ENCODE results near the gene OLFM2. TPM values are rescaled to one million over a fixed set of nuclear protein-coding genes. Genes with fewer than 3 reads are reported as not detected.
"Not testable (repeated sequence)": the region's sequence is repeated elsewhere in the genome, so short reads cannot be mapped to it uniquely, and the experiment has no call there.

Gene OLFM2
- total RNA-seq, 1 donor from 2014 or later = 80.5 TPM

DNA sequence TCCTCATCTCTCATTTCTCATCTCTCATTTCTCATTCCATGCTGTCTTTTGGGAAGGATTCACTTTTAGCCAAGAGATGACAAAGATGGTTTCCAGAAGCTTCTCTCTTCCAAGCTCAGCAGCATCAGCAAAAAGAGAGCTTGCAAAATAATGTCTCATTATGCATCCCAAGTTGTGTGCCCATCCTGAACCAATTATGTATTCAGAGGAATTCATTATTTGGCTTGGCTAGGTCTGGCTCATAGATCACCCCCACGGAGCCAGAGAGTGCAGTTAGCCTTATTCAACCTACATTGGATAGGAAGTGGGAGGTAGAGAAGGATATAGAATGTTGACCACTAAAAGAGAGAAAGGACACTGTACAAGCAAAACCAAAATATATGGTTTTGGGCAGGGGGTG lies 5.4 kb upstream of the OLFM2 start:
- DNase-seq = no peak

DNA sequence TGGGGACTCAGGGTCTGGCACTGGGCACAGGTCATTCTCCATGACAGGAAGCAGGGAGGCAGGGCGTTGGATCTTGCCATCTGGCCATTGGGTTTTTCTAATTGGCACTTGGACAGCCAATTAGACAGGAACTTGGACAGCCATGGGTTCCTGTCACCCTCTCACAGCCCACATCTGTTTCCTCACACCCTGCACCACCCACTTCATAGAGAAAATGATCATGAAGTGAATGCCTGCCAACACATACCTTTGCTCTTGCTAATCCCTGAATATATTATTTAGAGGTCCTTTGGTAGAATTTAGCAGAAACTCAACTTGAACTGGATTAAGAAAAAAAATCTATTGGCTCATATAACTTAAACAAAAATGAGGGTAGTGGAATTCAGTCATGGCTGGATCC lies 4.9 kb upstream of the OLFM2 start:
- DNase-seq = no peak

DNA sequence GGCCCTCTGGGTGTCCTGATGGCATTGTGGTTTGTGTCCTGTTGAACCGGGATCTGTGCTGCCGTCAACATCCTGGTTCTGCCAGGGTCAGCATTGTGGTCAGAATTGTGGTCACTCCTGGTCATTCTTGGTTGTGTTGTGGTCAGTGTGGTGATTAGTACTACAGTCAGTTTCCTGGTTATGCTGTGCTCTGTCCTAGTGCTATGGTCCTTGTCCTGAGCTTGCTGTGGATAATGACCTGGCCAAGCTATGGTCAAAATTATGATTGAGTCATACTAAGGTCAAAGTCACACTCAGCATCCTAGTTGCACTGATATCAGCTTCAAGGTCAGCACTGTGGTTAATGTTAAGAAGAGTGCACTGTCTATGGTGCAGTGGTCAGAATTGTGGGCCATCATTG lies 4.5 kb upstream of the OLFM2 start:
- no peak for DNase-seq

DNA sequence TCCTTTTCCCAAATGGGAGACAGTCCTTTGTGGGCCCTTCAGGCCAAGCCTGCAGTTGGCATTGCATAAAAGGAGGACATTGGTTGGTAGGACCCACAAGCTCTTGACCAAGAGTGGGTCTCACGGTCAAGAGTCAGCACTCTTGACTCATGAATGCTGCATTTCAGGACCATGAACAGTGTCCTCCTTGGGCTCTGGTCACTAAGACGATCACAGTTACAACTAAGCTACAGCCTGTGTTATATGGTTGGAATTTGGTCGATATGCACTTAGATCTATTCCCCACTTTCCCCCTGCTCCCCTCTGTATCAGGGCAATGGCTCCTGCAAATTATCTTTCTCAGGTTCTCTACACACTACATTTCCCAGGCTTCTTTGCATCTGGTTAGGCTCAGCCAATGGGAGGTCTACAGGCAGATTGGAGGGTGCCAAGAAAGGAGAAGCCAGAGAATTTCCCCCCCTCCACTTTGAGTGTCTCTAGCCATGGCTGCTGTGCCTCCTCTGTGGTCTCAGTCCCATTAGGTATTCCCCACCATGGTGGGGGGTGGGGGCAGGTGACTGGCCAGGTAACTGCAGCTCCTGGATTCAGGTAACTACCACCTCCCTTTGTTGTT lies 3.1 kb upstream of the OLFM2 start:
- DNase-seq = no peak

DNA sequence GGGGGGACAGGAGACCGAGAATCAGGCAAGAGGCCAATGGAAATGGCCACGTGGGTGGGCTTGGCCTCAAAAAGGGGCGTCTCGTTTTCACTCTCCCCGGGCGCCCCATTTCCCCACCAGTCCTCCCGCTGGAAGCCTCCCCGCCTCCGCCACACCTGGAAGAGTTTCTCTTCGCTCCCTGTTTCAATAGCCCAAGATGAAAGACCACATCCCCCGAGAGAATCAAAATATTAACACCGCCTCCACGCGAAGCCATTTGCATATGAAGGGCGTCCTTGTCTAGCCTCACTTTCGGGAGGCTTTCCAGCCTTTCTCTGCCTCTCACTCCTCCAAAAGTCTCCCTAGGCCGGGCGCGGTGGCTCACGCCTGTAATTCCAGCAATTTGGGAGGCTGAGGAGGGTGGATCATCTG lies 691 bp upstream of the OLFM2 start:
- no peak for DNase-seq

DNA sequence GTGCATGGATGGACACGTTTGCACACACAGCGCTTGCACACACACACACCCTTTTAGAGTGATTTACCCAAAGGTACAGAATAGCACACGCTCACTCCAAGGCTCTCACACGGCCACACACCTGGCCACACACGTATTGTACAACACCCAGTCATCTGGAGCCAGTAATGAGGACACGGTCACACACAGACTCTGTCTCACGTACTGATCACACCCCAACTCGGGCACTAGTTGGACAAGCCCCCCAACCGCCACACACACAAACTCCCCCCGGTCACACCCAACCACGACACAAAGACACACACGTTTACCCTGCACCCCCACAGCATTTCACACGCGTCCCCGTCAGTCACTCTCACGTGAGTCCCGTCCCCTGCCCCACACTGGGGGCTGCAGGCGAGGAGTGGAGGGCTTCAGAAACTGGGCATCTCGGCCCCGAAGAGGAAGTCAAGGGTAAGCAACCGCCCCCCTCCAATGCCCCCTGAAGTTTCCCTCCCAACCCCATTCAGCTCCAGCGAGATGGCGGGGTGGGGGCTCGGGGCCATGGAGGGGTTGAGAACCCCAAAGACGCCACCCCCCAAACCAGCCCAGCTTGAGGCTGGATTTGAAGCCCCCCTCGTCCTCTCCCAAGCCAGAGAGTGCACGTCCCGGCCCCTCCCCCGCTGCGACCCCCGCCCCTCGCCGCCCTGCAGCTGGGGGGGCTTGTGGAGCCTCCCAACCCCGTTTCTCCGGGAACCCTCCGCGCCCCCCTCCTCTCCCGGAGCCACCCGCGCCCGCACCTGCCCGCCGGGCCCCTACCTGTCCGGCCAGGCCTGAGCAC lies 599 bp downstream of the OLFM2 start:
- DNase-seq = no peak

DNA sequence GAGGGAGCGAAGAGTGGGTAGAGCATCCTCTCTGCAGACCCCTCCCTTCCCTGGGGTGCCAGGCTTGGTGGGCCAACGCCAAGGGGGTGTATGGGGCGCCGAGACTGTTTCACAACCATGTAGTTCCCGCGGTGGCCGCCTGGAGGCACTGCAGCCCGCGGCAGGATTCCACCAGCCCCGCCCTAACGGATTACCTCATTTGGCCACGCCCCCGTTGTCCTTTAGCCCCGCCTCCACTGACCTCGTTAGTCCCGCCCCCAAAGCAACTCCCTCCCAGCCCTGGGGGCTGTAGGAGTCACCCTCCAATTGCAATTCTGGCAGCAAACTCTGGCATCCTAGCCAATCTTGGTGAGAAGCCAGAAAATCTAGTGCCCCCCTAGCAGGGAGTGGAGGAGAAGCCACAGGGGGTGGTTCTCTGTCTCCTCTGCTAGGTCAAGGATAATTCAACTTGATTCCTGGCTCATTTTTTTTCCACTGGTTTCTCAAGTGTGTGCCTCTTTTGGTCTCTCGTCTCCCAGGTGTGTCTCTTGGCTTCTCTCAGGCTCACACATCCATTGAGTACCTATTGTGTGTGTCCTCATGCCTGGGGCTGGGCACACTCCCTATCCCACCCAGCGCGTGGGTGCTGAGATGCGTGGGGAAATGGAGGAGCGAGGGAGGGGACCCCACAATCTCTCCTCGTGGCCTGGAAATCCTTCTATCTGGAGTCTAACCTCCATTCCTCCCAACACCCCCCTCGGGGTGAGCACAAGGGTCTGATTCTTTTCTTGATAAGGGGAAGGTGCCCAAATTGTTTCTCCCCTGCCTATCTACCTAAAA lies 2.0 kb downstream of the OLFM2 start:
- DNase-seq = peak; percentile 80

DNA sequence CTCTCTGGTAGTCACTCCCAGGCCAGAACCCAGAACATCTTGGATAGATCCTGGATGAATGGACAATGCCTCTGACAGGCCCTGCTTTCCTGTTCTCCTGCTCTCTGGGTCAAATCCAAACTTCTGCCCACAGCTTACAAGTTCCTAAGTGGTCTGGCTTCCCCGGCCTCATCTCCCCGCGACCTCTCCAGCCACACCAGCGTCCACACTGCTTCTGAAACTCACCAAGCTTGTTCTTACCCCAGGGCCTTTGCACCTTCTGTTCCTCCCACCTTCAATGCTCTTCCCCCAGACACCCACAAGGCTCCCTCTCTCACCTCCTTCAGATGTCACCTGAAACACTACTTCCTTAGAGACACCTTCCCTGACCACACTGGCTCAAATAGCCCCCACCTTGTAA lies 3.5 kb downstream of the OLFM2 start:
- DNase-seq = no peak

DNA sequence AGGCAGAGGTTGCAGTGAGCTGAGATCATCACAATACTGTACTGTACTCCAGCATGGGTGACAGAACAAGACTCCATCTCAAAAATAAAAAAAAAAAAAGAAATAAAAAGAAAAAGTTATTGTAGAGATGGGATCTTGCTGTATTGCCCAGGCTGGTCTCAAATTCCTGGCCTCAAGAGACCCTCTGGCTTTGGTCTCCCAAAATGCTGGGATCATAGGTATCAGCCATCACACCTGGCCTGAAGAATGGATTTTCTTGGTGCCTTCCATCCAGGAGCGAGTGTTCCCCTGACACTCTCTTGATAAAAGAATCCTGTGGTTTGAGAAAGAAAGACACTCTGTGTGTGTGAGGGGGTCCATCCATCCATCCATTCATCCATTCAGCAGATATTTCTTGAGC lies 4.7 kb downstream of the OLFM2 start:
- DNase-seq = no peak

DNA sequence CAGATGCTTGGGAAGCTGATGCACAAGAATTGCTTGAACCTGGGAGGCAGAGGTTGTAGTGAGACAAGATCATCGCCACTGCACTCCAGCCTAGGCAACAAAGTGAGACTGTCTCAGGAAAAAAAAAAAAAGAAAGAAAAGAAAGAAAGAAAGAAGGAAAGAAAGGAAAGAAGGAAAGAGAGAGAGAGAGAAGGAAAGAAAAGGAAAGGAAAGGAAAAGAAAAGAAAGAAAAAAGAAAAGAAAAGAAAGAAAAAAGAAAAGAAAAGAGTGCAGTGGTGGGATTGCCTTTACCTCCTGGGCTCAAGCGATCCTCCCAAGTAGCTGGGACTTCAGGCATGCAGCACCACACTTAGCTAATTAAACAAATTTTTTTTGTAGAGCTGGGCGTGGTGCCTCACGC lies 12.9 kb downstream of the OLFM2 start:
- no peak for DNase-seq

DNA sequence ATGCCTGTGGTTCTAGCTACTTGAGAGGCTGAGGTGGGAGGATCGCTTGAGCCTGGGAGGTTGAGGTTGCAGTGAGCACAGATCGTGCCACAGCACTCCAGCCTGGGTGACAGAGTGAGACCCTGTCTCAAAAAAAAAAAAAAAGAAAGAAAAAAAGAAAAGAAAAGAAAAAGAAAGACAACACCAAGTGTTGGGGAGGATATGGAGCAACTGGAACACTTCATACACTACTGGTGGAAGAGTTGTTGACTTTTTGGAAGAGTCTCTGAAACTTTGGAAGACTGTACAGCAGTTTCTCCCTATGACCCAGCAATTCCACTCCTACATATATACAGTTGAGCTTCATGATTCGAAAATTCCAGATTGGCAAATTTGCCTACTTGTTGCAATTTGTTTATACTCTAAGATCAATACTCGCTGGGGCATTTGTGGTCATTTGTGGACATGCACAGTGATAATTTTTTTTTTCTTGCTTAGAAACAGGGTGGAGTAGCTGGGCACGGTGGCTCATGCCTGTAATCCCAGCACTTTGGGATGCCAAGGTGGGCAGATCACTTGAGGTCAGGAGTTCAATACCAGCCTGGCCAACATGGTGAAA lies 13.4 kb downstream of the OLFM2 start:
- DNase-seq = not testable (repeated sequence)

DNA sequence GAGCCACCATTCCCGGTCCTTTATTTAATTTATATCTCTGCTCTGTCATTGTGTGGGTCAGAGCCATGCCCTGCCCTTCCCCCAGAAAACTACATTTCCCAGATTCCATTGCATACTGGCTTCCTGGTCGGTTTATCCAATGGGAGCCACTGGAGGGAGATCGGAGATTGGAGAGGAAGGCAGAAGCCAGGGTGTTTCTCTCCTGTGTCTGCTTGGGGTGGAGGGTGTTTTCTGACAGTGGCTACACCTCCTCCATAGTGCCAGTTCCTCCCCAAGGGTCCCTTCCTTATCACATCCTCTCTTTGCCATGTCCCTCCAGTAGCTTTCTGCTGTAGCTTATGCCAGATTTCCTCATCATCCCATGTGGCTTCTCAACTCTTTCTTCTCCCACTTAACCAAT lies 19.0 kb downstream of the OLFM2 start:
- no peak for DNase-seq

DNA sequence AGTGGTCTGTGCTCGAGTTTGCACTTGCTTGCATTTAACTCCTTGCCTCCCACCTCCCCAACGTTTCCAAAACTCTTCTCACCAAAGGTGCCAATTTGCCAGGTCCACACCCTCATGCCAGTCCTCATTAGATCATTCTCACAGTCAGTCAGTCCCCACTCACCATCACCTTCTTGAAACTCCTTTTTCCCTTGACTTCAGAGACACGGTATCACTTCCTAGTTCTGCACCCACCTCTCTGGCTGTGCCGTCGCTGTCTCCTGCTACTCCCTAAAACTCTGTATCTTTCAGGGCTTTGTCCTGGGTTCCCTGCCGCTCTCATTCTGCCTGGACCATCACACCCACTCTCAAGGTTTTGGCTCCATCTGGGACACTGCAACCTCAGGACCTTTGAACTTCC lies 19.6 kb downstream of the OLFM2 start:
- no peak for DNase-seq

DNA sequence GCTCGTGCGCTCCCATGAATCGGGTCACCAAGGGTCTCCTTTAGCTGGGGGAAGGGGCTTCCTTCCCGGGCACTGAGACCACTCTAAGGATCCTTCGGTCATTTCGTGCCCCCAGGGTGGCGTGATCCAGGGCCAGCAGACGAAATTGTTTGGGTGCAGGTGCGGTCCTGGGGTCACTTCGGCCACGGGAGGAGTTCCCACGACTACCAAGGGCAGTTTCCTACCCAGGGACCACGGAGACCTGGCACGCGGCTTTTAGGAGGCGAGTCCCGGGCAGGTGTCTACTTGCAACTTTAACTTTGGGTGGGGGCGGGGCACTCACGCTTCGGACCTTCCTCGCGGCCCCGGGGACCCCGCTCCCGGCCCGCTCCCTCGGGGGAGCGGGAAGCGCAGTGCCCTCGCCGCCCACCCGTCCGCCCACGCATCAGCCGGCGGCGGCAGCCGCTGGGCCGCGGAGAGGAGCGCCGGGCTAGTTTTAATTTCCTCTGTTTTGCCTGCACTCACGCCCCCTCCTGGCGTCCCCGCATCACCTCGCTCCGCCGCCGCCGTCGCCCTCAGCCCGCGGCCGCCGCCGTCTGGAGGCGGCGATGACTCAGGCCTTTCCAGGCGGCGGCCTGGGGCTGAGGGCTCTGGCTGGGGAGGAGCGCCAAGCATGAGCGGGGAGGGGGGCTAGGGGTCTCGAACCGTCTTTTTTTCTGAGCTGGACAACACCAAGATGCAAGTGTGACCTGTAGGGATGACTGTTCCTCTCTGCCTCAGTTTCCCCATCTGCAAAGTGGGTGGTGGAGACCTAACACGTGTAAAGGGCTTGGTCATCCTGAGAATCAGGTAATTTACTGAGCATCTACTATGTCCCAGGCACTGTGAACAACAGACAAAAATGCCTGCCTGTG lies 21.8 kb downstream of the OLFM2 start:
- DNase-seq = peak; percentile 38

DNA sequence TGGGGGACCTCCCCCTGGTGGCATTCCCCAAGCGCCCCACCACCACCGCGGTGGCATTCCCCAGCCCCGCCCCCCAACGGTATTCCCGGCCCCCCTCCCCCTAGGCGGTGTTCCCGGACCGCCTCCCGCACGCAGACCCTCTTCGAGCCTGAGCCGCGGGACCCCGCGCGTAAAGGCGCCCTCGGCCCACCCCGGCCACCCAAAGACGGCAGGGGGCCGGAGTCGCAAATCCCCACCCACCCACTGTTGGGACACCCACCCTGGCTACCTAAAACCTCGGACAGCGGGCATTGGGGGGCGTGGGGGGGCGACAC lies 22.4 kb downstream of the OLFM2 start:
- DNase-seq = no peak

DNA sequence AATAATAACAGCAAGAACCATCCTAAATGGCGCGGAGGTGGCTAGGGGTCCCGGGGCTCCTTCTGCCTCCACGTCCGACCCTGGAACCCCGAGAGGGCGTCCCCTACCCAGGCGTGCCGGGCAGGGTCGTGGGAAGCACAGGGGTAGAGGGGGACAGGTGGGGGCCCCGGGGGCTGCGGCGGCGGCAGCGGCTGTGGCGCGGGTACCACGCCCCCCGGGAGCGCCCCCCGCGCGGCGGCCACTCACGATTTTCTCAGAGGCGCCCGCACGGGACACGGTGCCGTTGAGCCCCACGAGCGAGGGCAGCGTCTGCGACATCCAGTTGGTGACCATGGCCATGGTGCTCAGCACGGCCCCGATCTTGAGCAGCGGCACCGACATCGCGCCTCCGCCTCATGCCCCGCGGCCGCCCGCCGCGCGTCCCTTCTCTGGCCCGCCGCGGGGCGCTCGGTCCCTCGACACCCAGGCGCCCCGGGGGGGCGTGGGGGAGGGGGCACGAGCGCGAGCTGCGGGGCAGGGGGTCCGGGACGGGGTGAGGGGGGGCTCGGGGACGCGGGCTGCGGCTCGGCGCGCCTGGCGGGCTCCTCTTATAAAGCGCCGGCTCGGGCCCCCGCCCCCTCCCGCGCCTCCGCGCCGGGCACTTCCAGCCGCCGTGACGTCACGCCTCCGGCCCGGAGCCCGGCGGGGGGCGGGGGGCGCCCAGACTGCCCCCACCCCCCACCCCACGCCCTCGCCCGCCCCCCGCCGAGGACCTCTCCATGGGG lies 22.9 kb downstream of the OLFM2 start:
- DNase-seq = no peak

DNA sequence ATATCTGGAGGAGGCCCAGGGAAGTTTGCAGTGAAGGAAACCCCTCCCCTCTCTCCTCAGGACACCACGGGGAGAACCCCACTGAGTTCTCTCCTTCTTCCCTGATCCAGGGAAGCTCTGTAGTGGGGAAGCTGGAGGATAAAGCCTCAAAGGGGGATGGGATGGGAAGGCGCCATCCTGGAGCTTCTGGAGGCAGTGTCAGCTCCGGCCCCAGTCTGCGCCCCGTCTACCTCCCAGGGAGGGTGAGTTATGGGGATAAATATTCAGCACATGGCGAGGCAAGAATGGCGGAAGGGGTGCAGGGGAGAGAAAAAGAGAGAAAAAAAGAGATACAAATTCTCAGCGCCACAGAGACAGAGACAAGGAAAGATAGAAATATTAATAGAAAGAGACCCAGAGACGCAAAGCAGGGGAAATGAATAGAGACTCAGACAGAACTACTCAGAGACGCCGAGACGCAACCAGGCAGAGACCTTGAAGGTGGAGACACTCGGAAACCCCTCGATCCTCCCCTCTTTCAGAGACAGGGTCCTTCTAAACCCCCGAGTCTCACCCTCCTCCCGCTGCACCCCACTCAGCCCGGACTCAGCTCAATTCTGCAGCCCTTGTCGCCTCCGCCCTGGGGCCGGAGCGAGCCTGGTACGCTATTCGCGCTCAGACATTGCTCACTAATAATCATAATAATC lies 23.6 kb downstream of the OLFM2 start:
- no peak for DNase-seq

DNA sequence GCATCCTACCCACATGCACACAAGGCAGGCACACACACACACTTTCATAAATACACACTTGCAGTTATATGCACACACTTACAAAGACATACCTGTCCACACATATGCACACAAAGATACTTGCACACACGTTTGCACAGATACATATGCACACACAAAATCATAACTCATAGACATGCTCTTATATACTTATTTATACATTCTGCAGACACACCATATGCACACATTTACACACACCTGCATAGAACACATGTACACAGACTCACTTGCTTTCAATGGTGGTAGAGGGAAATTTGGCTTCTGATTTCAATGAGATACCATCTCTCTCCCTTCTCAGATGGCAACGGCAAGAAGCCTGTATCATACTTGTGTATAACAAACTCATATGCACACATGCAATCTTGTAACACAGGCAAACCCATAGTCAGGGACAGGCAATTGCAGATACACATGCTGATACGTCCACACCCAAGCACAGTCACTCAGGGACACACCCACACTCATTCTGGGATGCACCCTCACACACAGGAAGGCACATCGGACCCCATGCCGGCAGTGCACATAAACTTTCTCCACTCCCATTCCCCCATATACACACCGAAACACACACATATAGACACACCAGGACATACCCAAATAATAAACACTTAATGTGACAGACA lies 24.7 kb downstream of the OLFM2 start:
- DNase-seq = no peak

DNA sequence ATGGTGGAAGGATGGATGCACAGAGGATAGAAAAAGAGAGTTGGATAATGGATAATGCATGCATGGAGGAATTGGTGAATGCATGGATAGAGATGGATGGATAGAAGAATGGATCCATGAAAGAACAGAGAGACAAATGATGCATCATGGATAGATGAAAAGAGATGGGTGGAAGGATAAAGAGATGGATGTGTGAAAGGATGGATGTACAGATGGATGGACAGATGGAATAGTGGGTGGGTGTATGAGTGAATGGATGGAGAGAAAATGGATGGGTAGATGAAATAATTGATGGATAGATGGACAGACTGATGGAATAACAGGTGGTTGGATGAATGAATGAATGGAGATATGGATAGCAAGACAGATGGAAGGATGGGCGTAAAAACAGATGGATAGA lies 25.7 kb downstream of the OLFM2 start:
- DNase-seq = no peak

DNA sequence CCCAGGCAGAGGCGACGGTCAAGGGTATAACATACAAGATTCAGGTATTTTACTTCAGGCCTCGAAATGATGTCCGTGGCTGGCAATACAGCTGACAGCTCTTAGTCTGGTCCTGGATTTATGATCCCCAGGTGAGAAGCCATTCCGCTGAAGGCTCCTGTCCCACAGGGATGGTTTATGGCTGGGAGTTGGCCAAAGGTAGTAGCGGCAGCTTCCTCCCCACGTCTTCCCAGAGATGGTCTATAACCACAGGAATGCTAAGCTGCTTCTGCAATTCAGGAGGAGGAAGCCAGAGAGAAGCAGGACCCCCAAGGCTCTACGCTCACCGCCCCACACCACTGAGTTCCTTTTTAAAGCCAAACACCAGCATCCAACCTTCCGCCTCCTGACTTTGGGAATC lies 27.1 kb downstream of the OLFM2 start:
- DNase-seq = no peak

Data from skin of body (tissue), 2 donors.